ENCODE results near the gene TIMELESS. TPM values are rescaled to one million over a fixed set of nuclear protein-coding genes. Genes with fewer than 3 reads are reported as not detected.

Gene TIMELESS
- total and polyA plus RNA-seq, 9 of the 15 experiments (the other 6 are each of a cell fraction or from before 2014, with no cell fraction given), result 11.9 to 59.2 (median 35.8) TPM

GRCh38 chr12:56437430-56438176 lies 11.6 kb downstream of the TIMELESS start (continued):
- TF ChIP-seq AFF1 (IDR thresholded peaks at IDR 0.05; ENCODE audit: low read depth in 1 of 2, partially characterized antibody in 2 of 2) (peak in 1 of 2 experiments; percentile 60), ZNF407 (IDR thresholded peaks at IDR 0.05; ENCODE audit: low read depth) (peak; percentile 67; the same call in 1 of the 2 replicates), ZNF766 (CRISPR knock-in tag; conservative IDR thresholded peaks at IDR 0.05) (no peak; the same call in 1 of the 2 replicates), RCOR1 (IDR thresholded peaks at IDR 0.05; ENCODE audit: borderline replicate concordance in 1 of 2, low read depth in 2 of 2, low read length in 2 of 2) (peak in 1 of 2 experiments; percentile 73; a peak in 3 of 4 replicates), XRCC5 (IDR thresholded peaks at IDR 0.05; ENCODE audit: low read depth, low read length) (no peak), ZNF592 (IDR thresholded peaks at IDR 0.05) (0 out of 2 replicates have a peak, but pooled peaks have one; percentile 48), OTX1 (CRISPR knock-in tag; IDR thresholded peaks at IDR 0.05) (peak; percentile 89), TRIM28 (IDR thresholded peaks at IDR 0.05) (no peak), MXI1 (IDR thresholded peaks at IDR 0.05; ENCODE audit: low read depth, low read length) (peak; percentile 73; the same call in 1 of the 2 replicates), U2AF1 (optimal IDR thresholded peaks at IDR 0.05; ENCODE audit: low read depth, low read length) (no peak)
